Measurements from ENCODE around the gene CACNB1.

DNA sequence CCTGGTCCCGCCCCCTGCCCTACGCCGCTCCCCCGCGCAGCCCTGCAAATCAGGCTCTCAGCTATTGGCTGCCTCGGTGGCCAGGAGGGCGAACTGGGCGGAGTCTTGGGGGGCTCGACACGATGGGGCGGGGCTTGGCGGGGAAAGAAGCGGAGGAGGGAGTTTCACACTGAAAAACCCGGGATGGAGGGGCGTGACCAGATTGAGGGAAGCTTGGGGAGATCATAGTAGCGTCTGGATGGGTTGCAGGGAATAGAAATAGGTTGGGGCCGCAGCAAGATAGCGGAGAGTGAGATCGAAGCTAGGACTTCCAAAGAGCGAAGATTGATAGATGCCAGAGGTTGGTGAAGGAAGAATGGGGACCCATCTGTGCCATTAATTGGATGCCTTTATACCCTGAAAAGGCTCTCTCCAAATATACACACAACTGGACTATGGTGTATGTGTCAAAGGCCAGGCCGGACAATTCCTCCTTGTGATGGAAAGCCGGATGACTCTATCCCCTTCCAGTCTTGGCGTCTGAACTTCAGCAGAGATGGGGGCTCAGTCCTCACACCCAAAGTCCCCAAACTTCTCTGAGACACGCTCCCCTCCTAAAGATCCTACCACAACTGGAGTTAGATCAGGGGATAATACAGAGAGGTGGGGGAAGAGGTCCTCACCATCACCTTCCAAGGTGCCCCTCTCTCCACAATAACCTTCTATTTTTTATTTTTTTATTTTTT, 28.7 kb upstream of the CACNB1 start:
- no peak for TF ChIP-seq CTCF (conservative IDR thresholded peaks at IDR 0.05; ENCODE audit: low read depth, low read length)
- no peak for TF ChIP-seq RCOR1 (IDR thresholded peaks at IDR 0.05; ENCODE audit: insufficient replicate concordance, low read length)
- no peak for TF ChIP-seq POLR2A (IDR thresholded peaks at IDR 0.05; ENCODE audit: low read depth, low read length)
- TF ChIP-seq USF2 (IDR thresholded peaks at IDR 0.05; ENCODE audit: low read depth, low read length) = no peak
- TF ChIP-seq CEBPB (IDR thresholded peaks at IDR 0.05; ENCODE audit: low read depth, low read length) = no peak
- no peak for TF ChIP-seq SMC3 (IDR thresholded peaks at IDR 0.05; ENCODE audit: low read depth, low read length)
- peak; percentile 17; the same call in 1 of the 2 replicates for TF ChIP-seq MAZ (IDR thresholded peaks at IDR 0.05; ENCODE audit: borderline replicate concordance, low read depth, low read length)
- TF ChIP-seq RAD21 (IDR thresholded peaks at IDR 0.05; ENCODE audit: low read length) = no peak
- no peak for TF ChIP-seq RFX5 (IDR thresholded peaks at IDR 0.05; ENCODE audit: low read depth, low read length)
- no peak for TF ChIP-seq MXI1 (IDR thresholded peaks at IDR 0.05; ENCODE audit: borderline replicate concordance, low read depth, low read length)
- TF ChIP-seq BHLHE40 (IDR thresholded peaks at IDR 0.05; ENCODE audit: low read depth, low read length) = no peak
- no peak for TF ChIP-seq CHD1 (IDR thresholded peaks at IDR 0.05; ENCODE audit: low read depth, low read length)
- no peak for TF ChIP-seq MAFK (IDR thresholded peaks at IDR 0.05; ENCODE audit: low read depth, low read length)

Data from IMR-90 (cell line).